ENCODE measurements around the gene ZNF575.
"Not testable (repeated sequence)": the region's sequence is repeated elsewhere in the genome, so short reads cannot be mapped to it uniquely, and the experiment has no call there.

Gene ZNF575

DNA sequence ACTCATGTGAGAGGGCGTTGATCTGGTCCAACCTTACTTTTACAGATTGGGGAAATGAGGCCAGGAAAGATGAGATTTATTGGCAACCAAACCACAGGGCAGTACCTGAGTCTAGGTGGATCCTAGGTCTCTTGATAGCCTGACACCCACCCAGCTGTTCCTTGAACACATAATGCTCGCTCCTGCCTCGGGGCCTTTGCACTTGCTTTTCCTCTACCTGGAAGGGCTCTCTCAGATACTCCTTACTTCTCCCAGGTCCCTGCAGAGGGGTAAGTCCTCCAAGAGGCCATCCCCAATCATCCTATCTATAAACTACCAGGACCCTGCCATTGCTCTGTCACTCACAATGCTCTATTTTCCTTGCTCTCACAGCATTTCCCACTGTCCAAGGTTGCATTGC is 7.4 kb downstream of the ZNF575 start:
- H3K4me3 ChIP-seq (ENCODE audit: low read depth, low read length) = no peak overlapping the region

DNA sequence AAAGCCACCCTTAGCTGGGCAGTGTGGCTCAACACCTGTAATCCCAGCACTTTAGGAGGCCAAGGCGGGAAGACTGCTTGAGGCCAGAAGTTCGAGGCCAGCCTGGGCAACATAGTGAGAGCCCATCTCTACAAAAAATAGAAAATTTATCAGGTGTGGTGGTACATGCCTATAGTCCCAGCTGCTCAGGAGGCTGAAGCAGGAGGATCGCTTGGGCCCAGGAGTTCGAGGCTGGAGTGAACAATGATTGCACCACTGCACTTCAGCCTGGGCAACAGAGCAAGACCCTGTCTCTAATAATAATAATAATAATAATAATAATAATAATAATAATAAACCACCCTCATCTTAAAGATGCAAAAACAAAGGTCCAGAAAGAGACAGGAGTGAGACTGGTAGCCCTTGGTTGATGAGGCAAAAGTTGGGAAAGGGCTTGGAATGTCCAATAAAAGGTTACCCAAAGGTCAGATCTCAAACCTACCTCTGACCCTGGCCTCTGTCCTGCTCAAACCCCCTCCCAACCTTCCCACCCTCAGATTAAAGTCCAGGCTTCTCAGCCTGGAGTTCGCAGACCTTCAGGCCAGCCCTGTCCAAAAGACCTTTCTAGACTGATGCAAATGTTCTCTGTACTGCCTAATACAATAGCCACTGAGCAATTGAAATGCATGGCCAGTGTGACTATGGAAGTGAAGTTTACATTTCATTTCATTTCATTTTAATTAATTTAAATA is 9.1 kb downstream of the ZNF575 start:
- H3K4me3 ChIP-seq (ENCODE audit: low read depth, low read length) = no peak overlapping the region

DNA sequence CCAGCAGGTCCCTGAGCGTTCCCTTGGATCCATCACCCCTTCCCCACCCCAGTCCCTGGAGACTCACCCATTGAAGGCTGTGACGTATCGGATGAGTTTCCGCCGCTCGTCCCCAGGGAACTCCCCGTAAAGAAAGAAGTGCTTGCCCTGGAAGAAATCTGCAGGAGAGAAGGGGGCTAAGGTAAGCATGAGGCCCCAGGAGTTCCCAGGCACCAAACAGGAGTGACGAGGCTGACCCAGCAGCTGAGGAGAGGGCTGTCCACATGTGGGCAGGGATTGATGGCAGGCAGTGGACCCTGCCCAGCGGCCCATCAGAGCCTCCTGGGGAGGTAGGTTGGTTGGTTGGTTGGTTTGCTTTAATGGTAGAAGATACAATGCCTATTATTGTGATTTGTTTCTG is 11.1 kb downstream of the ZNF575 start:
- H3K4me3 ChIP-seq (ENCODE audit: low read depth, low read length) = no peak overlapping the region

DNA sequence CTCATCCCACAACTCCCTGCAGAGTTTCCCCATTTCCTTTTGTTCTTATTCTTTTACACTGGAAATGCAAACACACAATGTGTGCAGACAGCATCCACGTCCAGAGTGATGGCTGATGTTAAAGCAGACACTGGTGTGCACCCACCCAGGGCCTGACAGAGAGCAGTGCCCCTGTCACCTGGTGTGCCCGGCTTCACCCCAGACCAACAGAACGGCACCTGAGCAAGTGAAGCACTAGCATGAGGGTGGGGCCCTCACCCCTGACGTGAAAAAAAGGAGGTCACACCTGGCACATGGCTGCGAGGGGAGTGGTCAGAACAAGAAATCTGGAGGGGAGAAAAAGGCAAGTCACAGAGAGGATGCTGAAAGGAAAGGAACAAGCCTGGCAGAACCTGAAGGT is 12.3 kb downstream of the ZNF575 start:
- H3K4me3 ChIP-seq (ENCODE audit: low read depth, low read length) = no peak overlapping the region

DNA sequence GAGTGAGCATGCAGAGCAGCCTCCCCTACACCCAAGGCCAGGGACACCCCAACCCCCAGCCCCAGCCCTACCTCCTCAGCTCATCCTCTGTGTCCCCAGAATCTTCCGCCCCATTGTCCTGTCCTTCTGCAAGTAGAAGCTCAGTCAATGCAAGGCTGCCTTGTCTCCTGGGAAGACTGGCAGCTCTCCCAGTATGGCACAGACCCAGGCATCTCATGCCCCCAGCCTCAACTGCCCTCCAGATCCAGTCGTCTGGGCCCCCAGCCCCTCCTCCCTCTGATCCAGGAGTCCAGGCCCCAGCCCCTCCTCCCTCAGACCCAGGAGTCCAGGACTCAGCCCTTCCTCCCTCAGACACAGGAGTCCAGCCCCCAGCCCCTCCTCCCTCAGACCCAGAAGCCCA is 13.0 kb downstream of the ZNF575 start:
- H3K4me3 ChIP-seq (ENCODE audit: low read depth, low read length) = no peak overlapping the region

DNA sequence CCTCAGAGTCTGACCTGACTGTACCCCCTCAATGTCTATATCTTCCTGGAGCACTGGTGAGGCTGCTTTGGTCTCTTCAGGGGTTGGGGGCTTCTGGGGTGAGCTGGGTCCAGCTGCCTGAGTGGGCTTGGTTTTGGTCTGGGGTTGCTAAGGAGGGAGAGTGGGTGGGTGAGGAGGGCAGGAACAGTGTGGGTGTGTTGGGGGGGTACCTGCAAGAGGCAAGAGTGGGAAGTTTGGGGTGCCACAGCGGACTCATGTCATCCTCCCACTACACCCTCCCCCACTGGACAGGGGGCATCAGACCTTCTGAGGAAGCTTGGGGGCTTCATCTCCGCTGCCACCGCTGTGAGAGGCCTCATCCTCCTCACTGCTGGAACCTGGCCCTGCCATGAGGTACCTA is 13.6 kb downstream of the ZNF575 start:
- no peak overlapping the region for H3K4me3 ChIP-seq (ENCODE audit: low read depth, low read length)

DNA sequence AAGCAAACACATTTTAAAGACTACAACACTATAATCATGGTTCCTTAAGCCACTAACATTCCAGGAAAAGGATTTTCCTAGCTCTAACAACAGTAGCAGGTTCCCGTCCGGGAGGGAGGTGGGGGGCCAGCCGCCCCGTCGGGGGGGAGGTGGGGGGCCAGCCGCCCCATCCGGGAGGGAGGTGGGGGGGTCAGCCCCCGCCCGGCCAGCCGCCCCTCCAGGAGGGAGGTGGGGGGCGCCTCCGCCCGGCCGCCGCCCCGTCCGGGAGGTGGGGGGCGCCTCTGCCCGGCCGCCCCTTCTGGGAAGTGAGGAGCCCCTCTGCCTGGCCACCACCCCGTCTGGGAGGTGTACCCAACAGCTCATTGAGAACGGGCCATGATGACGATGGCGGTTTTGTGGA is 14.9 kb downstream of the ZNF575 start:
- H3K4me3 ChIP-seq (ENCODE audit: low read depth, low read length) = not testable (repeated sequence)

DNA sequence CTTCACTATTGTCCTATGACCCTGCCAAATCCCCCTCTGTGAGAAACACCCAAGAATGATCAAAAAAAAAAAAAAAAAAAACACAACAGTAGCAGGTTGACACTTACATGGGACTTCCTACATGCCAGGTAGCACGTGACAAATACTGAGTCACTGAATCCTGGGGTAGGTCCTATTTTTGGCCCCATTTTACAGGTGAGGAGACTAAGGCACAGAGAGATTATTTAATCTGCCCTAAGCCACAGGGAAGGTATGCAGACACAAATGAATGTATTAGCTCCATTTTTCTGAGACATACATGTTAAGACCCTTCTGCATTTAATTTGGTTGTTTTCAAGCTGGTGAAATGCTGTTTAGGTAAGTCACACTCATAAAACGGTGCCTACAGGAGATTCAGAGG is 15.7 kb downstream of the ZNF575 start:
- no peak overlapping the region for H3K4me3 ChIP-seq (ENCODE audit: low read depth, low read length)

DNA sequence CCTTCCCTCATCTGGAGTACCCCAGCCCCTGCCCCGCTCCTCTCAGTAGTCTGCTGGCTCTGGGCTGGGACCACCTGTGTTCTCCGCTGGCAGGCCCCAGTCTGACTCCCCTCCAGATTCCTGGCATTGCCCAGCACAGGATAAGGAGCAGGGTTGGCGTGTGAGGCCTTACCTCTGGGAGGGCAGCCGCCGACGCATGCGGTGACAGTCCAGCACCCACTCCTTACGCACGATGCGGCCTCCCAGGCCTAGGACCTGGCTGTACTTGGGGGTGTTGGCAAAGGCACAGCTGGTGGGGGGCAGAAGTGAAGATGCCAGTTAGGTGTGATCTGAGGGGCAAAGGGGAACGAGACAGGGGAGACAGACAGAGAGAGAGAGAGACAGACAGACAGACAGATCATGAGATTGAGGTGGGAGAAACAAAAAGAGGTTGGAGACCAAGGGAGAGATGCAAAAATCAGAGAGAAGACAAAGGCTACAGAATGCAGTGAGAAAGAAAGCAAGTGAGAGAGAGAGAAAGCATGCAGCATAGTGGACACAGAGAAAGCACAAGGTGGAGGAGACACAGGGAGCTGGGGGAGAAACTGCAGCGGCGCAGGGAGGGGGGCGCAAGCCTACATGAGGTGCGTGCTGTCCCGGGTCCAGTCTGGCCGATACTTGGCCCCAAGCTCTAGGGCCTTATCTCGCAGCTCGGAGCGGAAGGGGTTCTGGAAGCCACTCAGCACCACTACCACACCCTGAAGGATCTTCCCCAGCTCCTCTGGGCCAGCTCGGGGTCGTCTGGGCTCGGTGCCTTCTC is 18.6 kb downstream of the ZNF575 start:
- no peak overlapping the region for H3K4me3 ChIP-seq (ENCODE audit: low read depth, low read length)

DNA sequence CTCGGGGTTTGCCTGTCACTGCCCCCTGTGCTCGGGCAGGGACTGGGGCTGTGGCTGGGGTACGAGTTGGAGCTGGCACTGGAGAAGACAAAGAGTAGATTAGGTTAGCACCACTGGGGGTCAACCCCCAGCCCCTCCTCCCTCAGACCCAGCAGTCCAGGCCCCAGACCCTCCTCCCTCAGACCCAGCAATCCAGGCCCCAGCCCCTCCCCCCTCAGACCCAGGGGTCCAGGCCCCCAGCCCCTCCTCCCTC is 19.1 kb downstream of the ZNF575 start:
- no peak overlapping the region for H3K4me3 ChIP-seq (ENCODE audit: low read depth, low read length)

DNA sequence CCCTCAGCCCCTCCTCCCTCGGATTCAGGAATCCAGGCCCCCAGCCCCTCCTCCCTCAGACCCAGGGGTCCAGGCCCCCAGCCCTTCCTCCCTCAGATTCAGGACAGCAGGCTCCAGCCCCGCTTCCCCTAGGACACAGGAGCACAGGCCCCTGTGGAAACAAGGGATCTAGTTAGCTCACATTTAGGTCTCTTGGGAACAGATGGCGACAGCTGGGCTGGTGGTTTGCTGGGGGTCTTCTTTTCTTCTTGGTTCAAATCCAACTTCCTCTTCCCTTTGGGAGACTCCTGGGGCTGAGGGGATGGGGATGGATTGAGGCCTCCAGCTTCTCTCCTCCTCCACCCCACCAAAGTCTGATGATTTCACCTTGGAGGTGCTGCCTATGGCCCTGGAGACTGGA is 19.6 kb downstream of the ZNF575 start:
- no peak overlapping the region for H3K4me3 ChIP-seq (ENCODE audit: low read depth, low read length)

DNA sequence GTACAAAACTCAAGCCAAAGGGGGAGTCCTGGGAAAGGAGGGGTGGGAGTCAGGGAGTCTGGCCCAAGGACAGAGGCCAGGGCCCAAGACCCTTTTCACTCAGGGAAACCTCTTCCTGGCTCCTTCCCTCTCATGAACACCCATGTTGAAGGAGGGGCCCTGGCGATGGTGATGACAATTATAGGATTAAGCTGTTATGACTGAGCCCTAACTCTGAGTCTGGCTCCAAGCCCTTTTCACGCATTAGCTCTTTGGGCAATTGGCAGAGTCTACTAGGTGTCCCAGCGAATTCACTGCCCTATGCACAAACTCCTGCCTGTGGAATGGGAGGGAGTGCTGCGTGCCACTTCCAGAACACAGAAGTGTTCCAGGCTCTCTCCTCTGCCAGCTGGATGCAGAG is 20.7 kb downstream of the ZNF575 start:
- no peak overlapping the region for H3K4me3 ChIP-seq (ENCODE audit: low read depth, low read length)

DNA sequence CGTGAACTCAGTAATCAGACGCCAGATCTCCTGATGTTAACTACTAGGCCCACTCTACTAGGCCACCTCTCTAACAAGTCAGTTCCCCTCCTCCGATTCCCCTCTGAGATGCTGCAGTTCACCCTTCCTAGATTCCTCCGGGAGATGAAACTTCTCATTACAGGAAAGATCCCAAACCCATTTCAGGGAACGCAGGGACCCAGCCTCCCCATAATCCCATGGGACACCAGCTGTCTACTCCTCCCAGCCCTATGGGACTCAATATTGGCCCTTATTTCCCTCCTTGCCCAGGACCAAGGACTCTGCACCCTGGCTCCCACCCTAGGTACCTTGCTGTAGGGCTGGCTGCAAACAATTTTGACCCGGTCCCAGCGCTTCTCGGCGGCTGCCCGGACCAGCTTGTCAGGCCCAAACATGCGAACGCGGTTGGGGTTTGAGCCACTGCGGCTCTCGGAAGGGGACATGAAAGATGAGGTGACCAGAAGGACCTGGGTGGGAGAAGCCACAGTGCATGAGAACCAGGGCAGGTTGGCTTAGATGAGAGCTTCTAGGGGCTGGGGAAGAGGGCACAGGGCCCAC is 21.4 kb downstream of the ZNF575 start:
- no peak overlapping the region for H3K4me3 ChIP-seq (ENCODE audit: low read depth, low read length)

DNA sequence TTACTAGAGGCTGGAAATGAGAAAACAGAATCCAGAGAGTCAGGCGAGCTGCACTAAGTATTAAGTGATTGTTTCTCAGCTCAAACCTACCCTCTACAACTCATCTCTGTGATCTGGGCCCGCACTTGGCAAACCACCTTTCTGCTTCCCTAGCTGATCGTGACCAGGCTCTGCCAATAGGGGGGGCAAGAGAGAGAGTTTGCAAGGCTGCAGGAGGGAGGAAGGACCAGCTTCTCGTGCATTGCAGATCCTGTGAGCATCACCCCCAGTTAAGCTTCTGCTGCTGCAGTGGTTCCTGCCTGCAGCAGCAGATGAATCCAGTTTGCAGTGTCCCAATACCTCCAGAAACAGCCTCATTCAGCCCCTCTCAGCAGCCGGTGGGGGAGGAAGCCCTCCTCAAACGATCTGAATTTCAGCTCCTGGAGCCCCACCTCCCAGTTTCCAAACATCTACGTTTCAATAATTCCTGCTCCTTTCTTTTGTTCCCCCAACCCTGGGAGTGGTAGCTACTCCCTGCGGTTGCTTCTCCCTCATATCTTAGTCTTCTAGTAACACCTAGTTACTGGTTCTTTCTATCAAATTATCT is 22.3 kb downstream of the ZNF575 start:
- no peak overlapping the region for H3K4me3 ChIP-seq (ENCODE audit: low read depth, low read length)

DNA sequence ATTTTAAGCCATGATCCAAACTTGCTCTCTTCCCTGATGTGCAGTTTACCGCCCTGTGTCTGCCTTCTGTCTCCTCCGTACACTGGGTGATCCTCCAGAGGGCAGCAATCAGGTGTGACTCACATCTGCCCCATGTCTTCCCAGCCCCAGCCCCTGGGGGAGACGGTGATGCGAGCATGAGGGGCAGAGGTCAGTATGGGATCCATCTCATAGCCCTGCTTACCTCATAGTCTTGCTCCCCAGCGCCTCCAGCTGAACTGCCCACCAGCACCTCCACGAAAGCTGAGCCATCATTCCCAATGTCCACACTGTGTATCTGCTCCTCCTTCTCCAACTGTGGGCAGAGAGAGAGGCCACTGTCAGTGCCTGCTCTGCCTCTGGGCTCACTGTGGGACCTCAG is 27.7 kb downstream of the ZNF575 start:
- no peak overlapping the region for H3K4me3 ChIP-seq (ENCODE audit: low read depth, low read length)

DNA sequence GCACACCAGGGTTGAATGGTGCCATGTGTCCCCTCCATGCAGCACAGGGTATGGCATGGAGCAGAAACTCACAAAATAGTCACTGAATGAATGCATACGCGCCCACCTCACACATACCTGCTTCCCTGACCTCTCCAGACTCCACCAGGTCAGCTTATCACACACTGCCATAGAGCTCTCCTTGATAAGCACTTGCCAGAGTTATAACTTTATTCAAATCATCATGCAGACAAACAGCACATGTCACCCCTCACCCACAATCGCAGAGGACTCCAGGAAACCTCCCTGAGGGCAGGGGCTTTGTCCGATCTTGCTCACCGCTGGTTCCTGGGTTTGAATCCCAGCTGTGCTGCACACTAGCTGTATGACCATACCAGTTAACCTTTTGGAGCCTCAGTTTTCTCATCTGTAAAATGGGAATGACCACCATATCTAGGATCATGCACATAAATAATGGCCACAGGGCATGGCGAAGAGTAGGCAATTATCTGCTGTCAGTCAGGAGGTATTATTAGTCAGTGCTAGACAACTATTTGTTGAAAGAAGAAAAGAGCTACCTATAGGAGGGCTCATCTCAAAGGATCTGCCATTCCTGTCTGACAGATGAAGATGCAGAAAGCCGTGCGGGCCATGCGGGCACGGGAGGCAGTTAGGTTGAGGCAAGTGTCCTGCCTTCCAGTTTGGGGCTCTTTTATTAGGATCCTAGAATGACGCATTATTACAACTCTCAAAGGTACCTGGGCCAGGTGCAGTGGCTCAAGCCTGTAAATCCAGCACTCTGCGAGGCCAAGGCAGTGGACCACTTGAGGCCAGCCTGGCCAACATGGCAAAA is 28.4 kb downstream of the ZNF575 start:
- no peak overlapping the region for H3K4me3 ChIP-seq (ENCODE audit: low read depth, low read length)

DNA sequence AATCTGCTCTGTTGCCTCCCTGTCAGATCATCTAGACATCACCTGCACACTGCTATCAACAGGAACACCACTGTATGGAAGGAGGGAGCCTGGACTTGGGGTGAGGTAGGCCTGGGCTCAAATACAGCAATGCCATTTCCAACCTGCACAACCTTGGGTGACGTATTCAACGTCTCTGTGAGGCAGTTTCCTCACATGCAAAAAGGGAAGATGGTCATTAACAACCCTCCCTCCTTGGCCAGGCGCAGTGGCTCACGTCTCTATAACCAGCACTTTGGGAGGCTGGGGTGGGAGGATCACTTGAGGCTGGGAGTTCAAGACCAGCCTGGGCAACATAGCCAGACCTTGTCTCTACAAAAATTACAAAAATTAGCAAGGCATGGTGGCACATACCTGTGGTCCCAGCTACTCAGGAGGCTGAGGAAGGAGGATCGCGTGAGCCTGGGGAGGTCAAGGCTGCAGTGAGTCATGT is 29.3 kb downstream of the ZNF575 start:
- H3K4me3 ChIP-seq (ENCODE audit: low read depth, low read length) = no peak overlapping the region

DNA sequence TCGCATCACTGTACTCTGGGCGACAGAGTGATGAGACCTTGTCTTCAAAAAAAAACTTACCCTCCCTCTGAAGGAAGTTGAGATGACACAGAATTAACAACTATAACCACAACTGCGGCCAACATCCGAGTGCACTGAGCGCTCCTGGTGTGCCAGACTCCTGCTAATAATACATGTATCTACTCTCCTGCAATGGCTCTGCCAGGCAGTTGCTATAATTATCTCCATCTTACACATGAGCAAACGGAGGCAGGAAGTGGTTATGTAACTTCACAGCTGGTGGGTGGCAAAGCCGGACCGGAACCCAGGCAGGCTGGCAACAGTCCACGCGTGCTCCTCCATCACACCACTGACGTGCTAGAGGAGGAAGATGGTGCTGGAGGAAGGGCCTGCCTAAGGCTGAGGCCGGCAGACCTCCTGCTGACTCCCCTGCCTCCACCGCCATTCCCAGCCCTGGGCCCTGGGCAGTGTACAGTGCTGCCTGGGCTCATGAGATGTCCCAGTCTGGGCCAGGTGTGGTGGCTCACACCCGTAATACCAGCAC is 29.8 kb downstream of the ZNF575 start:
- no peak overlapping the region for H3K4me3 ChIP-seq (ENCODE audit: low read depth, low read length)

DNA sequence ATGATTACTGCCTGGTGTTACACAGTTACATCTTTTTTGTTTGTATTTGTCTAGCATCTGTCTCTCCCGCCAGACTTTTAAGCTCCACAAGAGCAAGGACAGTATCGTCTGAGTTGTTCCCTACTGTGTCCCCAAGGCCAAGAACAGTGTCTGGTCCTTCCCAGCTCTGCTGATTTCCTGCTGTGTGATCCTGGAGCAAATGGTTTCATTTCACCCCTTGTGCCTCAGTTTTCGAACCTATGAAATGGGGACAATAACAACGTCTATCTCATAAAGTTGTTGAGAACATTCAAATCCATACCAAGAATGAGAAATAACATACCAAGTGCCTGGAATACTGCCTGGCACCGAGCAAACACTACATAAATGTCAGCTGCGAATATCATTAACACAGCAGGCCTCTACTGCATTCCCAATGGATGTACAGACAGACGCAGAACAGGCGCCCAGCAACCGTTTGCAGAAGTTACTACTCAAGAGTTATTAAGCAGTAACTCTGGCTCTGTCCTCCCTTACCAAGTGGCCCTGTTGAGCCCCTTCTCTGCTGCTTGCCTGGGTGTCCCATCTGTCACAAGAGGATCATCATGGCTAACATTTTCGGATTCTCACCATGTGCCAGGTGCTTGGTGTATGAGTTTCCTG is 30.9 kb downstream of the ZNF575 start:
- H3K4me3 ChIP-seq (ENCODE audit: low read depth, low read length) = no peak overlapping the region

DNA sequence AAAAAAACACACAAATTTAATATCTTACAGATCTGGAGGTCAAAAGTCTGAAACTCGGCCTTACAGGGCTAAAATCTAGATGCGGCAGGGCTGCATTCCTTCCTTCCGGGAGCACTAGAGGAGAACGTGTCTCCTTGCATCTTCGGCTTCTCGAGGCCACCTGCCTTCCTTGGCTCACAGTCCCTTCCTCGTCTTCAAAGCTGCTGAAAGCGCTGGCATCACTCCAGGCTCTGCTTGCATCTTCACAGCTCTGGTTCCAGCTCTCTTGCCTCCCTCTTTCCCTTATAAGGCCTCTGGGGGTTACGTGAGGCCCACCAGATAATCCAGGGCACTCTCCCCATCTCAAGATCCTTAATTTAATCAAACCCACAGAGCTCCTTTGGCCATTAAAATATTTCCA is 31.8 kb downstream of the ZNF575 start:
- H3K4me3 ChIP-seq (ENCODE audit: low read depth, low read length) = no peak overlapping the region
